Nucleus accumbens (tissue), 56 donors: ENCODE data around the gene KAT5.
"Not testable (repeated sequence)": the region's sequence is repeated elsewhere in the genome, so short reads cannot be mapped to it uniquely, and the experiment has no call there.

Experiments used
- DNase-seq, 56 donors: peaks; one replicate each; lab custom pipeline; 2025; lab: John Stamatoyannopoulos, UW

KAT5 gene

DNA sequence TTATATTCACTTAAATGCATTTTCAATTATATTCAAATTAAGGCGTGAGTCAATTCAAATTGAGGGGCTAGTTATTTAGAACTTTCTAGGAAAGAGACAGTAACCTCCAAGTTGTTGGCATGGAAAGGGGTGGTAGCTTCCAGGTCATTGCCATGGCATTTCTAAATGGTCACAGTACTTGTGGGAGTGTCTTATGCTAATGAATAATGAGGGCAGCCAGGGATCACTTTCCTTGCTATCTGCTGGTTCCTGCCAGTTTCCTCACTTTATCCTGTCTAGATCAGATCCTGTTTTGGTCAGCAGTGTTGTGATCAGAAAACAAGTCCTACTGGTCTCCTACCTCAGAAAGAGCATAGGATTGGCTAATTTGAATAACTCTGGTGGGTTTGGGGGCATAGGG, 30.3 kb downstream of the KAT5 start:
- no peak for DNase-seq

DNA sequence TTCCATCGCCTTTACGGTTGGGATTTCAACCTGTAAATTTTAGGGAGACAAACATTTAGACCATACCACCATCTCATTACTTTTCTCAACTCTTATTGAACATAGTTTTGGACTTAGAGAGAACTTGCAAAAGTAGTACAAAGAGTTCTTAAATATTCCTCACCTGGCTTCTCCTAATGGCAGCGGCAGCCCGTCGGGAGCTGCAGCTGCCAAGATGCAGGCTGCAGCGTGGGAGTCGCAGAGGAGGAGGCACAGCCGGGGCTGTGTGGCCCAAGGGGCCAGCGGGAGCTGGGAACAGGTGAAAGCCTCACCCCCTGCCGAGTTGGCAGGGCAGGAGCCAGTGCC, 31.6 kb downstream of the KAT5 start:
- DNase-seq = no peak

DNA sequence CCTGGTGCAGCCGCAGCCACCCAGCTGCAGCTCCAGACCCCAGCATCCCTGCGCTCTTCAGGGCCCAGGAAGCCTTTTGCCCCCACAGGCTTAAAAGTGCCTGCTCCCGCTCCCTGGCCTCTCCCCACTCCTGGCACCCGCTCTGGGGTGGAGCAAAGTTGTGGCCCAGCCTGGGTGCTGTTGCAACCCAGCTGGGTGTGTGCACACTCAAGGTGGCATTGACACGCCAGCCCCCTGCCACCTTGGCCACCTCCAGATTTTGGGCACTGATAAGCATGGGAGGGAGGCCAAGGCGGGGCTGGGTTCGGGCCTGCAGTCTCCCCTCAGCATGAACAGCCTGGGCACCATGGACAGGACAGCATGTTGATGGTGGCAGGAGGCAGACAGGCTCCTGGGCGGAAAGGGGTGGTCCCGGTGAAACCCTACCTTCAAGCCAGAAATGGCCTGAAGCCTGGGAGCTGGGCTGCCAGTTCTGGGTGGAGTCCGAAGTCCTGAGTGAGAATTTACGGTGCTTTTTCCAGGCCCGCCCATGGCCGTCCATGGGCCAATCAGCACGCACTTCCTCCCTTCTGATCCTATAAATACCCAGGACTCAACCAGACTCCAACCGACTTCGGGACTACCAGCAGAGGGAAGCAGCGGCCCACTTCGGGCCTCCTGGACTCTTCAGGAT, 32.1 kb downstream of the KAT5 start:
- no peak for DNase-seq

DNA sequence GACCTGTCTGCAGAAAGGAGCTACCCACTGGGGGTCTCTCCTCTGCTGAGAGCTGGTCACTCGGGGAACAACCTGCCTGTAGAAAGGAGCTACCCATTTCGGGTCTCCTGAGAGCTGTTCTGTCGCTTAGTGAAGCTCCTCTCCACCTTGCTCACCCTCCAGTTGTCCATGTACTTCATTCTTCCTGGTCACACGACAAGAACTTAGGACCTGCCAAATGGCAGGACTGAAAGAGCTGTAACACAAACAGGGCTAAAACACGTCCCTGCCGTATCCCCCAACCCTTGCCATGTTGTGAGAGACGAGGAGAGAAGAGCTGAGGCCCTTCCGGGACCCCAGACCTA, 32.6 kb downstream of the KAT5 start:
- no peak for DNase-seq

DNA sequence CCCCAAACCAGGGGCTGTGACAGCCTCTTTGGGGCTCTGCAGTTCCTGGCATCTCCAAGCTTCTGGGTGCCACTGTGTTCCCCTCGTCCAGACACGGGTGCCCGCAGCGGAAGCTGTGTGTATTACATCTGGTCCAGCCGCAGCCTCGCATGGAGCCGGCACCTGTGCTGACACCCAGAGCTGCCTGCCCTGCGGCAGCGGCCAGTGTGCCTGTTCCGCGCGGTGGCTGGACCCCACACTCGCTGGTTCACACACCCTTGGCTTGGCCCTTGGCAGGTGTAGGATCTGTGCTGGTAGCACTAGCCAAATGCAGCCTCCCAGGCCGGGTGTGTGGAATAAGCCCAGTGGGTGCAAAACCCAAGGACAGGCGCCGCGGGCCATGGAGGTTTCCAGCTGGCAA, 33.0 kb downstream of the KAT5 start:
- DNase-seq = no peak

DNA sequence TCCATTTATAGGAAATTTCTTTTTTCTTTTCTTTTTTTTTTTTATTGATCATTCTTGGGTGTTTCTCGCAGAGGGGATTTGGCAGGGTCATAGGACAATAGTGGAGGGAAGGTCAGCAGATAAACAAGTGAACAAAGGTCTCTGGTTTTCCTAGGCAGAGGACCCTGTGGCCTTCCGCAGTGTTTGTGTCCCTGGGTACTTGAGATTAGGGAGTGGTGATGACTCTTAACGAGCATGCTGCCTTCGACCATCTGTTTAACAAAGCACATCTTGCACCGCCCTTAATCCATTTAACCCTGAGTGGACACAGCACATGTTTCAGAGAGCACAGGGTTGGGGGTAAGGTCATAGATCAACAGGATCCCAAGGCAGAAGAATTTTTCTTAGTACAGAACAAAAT, 50.1 kb downstream of the KAT5 start:
- DNase-seq = not testable (repeated sequence)

DNA sequence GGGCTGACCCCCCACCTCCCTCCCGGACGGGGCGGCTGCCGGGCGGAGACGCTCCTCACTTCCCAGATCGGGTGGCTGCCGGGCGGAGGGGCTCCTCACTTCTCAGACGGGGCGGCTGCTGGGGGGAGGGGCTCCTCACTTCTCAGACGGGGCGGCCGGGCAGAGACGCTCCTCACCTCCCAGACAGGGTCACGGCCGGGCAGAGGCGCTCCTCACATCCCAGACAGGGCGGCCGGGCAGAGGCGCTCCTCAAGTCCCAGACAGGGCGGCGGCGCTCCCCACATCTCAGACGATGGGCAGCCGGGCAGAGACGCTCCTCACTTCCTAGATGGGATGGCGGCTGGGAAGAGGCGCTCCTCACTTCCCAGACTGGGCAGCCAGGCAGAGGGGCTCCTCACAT, 50.8 kb downstream of the KAT5 start:
- not testable (repeated sequence) for DNase-seq

DNA sequence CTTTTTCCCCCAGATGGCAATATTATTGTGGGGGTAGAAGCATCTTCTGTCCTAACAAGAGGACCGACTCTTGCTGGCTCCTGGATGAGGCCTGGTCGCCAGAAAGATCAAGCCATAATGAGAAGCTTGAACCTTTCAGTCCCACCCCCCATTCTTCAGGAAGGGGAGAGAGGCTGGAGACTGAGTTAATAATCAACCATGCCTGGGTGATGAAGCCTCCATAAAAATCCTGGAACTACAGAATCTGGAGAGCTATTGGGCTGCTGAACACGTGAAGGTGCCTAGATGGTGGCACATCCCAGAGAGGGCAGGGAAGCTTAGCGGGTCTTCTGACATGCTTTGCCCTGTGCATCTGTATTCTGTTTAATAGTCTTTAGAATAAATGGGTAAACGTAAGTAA, 52.4 kb downstream of the KAT5 start:
- DNase-seq = no peak

DNA sequence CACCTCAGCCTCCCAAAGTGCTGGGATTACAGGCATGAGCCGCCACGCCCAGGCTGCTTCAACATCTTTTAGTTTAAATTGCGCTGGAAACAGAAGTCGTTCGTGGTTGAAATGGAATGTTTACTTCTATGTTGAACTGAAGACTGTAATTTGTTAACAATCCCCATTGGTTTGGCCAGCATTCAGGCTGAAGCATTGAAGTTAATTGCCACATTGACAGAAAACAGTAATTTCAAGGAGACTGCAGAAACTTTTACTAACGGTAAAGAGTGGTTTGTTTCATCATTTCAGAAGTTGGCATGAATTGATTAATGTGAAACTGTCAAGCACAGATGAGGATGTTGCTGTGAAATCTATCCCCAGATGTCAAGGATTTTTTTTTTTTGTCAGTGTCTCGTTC, 54.5 kb downstream of the KAT5 start:
- no peak for DNase-seq

DNA sequence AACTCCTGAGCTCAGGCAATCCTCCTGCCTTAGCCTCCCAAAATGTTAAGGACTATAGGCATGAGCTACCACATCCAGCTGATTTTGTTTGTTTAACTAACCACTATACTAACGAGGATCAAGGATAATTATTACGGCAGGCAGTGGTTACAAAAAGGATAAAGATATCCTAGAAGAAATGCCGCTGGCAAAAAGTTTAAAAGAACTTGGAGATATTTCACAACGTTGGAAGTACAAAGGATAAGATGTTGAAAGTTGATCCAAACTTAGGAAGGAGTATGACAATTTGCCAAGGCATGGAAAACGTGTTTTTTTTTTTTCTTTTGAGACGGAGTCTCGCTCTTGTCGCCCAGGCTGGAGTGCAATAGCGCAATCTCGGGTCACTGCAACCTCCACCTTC, 55.4 kb downstream of the KAT5 start:
- no peak for DNase-seq

DNA sequence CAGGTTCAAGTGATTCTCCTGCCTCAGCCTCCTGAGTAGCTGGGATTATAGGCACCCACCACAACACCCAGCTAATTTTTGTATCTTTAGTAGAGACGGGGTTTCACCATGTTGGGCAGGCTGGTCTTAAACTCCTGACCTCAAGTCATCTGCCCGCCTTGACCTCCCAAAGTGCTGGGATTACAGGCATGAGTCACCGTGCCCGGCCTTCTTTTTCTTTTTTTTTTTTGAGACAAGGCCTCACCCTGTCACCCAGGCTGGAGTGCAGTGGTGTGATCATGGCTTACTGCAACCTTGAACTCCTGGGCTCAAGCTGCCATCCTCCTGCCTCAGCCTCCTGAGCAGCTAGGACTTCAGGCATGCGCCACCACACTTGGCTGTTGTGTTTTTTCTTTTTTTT, 55.8 kb downstream of the KAT5 start:
- DNase-seq = not testable (repeated sequence)
